ENCODE measurements around the gene OR52N1.

DNA sequence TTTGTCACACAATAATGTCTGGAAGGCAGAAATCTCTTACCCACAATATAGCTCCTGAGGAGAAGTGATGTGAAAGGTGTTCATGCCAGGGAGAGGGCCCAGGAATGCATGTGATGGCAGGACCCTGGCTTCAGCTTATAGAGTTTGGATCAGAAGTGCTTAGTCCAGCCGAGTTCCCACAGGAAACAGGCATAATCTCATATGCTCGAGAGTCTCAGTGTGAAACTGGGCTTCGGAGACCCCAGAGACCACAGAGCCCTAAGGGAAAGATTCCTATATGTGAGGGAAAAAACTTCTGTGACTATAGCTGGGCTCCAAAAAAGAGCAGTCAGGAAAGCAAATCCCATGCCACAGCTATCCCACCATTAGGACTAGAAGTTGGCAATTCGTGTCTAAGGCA, 7.8 kb downstream of the OR52N1 start, which contains the start of gene OR52N5:
- TF ChIP-seq ZFP3 (CRISPR knock-in tag; IDR thresholded peaks at IDR 0.05) (no peak), RARB (CRISPR knock-in tag; IDR thresholded peaks at IDR 0.05) (no peak), BACH2 (CRISPR knock-in tag; IDR thresholded peaks at IDR 0.05; ENCODE audit: borderline replicate concordance) (no peak), PATZ1 (CRISPR knock-in tag; IDR thresholded peaks at IDR 0.05; ENCODE audit: borderline replicate concordance) (no peak)
